GM12878 (cell line): Measurements from ENCODE around the gene TREH. TPM values are rescaled to one million over a fixed set of nuclear protein-coding genes. Genes with fewer than 3 reads are reported as not detected.

Source experiments
- LARP7 ChIP-seq: fragments of 450-650 bp; IDR thresholded peaks from 2 replicates; pipeline ENCODE4 v1.6.1; 2017; ENCODE audit warnings: mild to moderate bottlenecking
- MEF2B ChIP-seq: fragments of 450-650 bp; IDR thresholded peaks from 2 replicates; pipeline ENCODE4 v1.6.1; 2018; ENCODE audit warnings: mild to moderate bottlenecking, moderate library complexity; ENCODE audit not compliant: partially characterized antibody, poor library complexity, severe bottlenecking
- SIN3A ChIP-seq: IDR thresholded peaks from 2 replicates; pipeline ENCODE4 v1.6.1; 2012; ENCODE audit warnings: low read depth, low read length, improper control_type of control experiment
- ZBTB33 ChIP-seq: fragments of 450-650 bp; IDR thresholded peaks from 2 replicates; pipeline ENCODE4 v1.6.1; 2017; ENCODE audit warnings: mild to moderate bottlenecking
- ZNF217 ChIP-seq: fragments of 450-650 bp; IDR thresholded peaks from 2 replicates; pipeline ENCODE4 v1.6.1; 2017; ENCODE audit warnings: antibody characterized with exemption, mild to moderate bottlenecking
- polyA plus RNA-seq, 11 experiments: library from polyadenylated mRNA; depleted of rRNA in 4 of 11; unstranded in 6 of 11; stranded (reverse) in 5 of 11; fragments of >200 nt; fragmentation: Nextera tagmentation in 4 of 11; fragmentation: Illumina TruSeq in 1 of 11; extraction: Ambion mirVana in 4 of 11; extraction: Trizol in 1 of 11; gene quantifications; 1 replicate in 1 of 11; 2 replicates in 10 of 11; pipeline versions ENCODE4 v1.2.1 to v1.2.3, GENCODE V29; 2011 to 2016; ENCODE audit warnings: inconsistent platforms in 2 of 11, missing spikeins in 2 of 11, low read depth in 1 of 11
- total RNA-seq, 4 experiments: library from RNA; depleted of rRNA in 3 of 4; stranded (reverse); fragments of >200 nt in 3 of 4; fragmentation: Illumina TruSeq in 1 of 4; extraction: Trizol in 1 of 4; gene quantifications; 2 replicates each; pipeline versions ENCODE4 v1.2.1 to v1.2.3, GENCODE V29; 2013 to 2021
- TF ChIP-seq, protein P1 (sequence below): IDR thresholded peaks from 2 replicates; pipeline ENCODE4 v1.6.1; 2012; ENCODE audit warnings: low read depth, low read length, improper control_type of control experiment

The TREH gene
- total and polyA plus RNA-seq, 10 of the 15 experiments (the other 5 are each of a cell fraction or from before 2014, with no cell fraction given), result not detected

- TF ChIP-seq ZBTB33, result peak; percentile 62; the same call in 1 of the 2 replicates
- TF ChIP-seq, protein P1, sequence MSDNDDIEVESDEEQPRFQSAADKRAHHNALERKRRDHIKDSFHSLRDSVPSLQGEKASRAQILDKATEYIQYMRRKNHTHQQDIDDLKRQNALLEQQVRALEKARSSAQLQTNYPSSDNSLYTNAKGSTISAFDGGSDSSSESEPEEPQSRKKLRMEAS, result 0 out of 2 replicates have a peak, but pooled peaks have one; percentile 40
- TF ChIP-seq MEF2B, result no peak
- TF ChIP-seq SIN3A, result no peak
- no peak for TF ChIP-seq ZNF217
- no peak for TF ChIP-seq LARP7
- TF ChIP-seq, all 136 proteins: peak for 9
These were observed 70.9 kb downstream of the TREH start (continued) for GRCh38 chr11:118608360-118609227.
